Ovary (tissue), 9 donors: ENCODE data around the gene BMS1. TPM values are rescaled to one million over a fixed set of nuclear protein-coding genes. Genes with fewer than 3 reads are reported as not detected.

Source experiments
- DNase-seq, 5 donors: peaks; one replicate each; pipeline ENCODE4 v3.0.0-alpha.2; 2019 to 2020
- H3K27ac ChIP-seq, 2 donors: fragments of 200-600 bp; one replicate each; pipeline versions ENCODE4 v1.5.1 to v1.8.0; 2019 to 2022
- H3K27me3 ChIP-seq: fragments of 200-600 bp; one replicate; pipeline ENCODE4 v1.8.0; 2022
- H3K36me3 ChIP-seq: fragments of 200-600 bp; sonication (generic); one replicate; pipeline ENCODE4 v1.5.1; 2019
- H3K4me1 ChIP-seq: one replicate; pipeline ENCODE4 v1.8.1; 2013; ENCODE audit warnings: mild to moderate bottlenecking, moderate library complexity; ENCODE audit not compliant: insufficient read depth
- H3K4me3 ChIP-seq: fragments of 200-600 bp; sonication (generic); one replicate; pipeline ENCODE4 v1.5.1; 2017
- H3K9me3 ChIP-seq, 2 donors: fragments of 200-600 bp in 1 of 2; sonication (generic) in 1 of 2; one replicate each; pipeline versions ENCODE4 v1.5.1 to v1.8.1; 2013 to 2019; ENCODE audit warnings: mild to moderate bottlenecking in 1 of 2, moderate library complexity in 1 of 2
- EP300 ChIP-seq: sonication (generic); formaldehyde crosslinking; IDR thresholded peaks from one replicate; pipeline ENCODE4 v1.6.1; 2017; ENCODE audit warnings: antibody characterized with exemption
- POLR2A ChIP-seq: fragments of 450-650 bp; IDR thresholded peaks from one replicate; pipeline ENCODE4 v1.6.1; 2017; ENCODE audit warnings: antibody characterized with exemption, mild to moderate bottlenecking, moderate library complexity
- WGBS, 3 donors: extraction: QIAGEN DNeasy Blood & Tissue Kit in 1 of 3; methylation state at CpG; one replicate each; pipeline versions ENCODE4 v1.1.5 to v1.1.7; 2013 to 2017; 5-methylcytosine and 5-hydroxymethylcytosine counted together
- intact Hi-C, 4 donors: fragments of 100-400 bp; cut with DNase I; formaldehyde crosslinking; loops; one replicate each; pipeline versions ENCODE4 v1.11.0 to v1.15.1; 2022 to 2023
- polyA plus RNA-seq, 2 donors: library from polyadenylated mRNA; stranded (reverse); fragments of 200-250 nt in 1 of 2; fragments of 350-450 nt in 1 of 2; fragmentation: Illumina TruSeq in 1 of 2; extraction: RNeasy Lipid Tissue Mini Kit (QIAGEN cat#74804) in 1 of 2; gene quantifications; one replicate each; pipeline ENCODE4 v1.2.3, GENCODE V29; 2013 to 2014
- total RNA-seq, 7 donors: library from RNA; depleted of rRNA in 2 of 7; stranded (reverse); fragments of >200 nt in 2 of 7; fragmentation: NEBNext Ultra II Directional in 3 of 7; extraction: Animal tissue kit (Norgen Biotek cat#: 25700) in 3 of 7; gene quantifications; one replicate each; pipeline versions ENCODE4 v1.1.0 to v1.2.4, GENCODE V29; 2016 to 2023
- TF ChIP-seq, protein P1 (sequence below), 3 donors: fragments of 450-650 bp in 2 of 3; fragments of 200-600 bp in 1 of 3; IDR thresholded peaks; one replicate each; pipeline versions ENCODE4 v1.5.1 to v1.8.0; 2016 to 2022; ENCODE audit warnings: antibody characterized with exemption in 3 of 3, mild to moderate bottlenecking in 1 of 3
- donor health status: DM: no; HTN: no; CAD: no; lungs with moderate emphysema.
- donor health status: DM: no; HTN: no; CAD: no.
- donor health status: Bipolar disorder and iron deficiency.
- donor health status: DM: yes; HTN: yes; CAD: no.
- donor health status: DM: no; HTN: no; CAD: no.
- donor health status: DM: yes; HTN: yes; CAD: no.

Gene BMS1
- total and polyA plus RNA-seq, 9 donors = 8.4 to 16.0 (median 13.3) TPM

DNA sequence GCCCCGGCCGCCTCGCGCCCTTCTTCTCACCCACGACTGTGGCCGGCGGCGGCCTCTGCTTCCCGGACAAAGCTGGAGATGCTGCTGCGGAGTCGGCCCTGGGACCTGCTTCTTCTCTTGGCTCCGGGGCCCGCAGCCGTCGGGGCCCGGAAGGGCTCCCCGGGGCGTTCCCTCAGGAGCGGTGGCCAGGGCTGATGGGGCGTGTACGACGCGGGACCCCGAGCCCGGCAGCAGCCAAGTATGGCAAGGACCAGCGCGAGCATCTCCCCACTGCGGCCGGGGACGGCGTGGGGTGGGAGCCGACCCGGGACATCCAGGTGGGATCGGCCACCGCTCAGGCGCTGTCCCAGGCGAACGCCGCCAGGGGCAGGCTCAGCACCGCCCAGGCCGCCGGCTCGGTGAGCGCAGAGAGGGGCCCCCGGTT lies 27.6 kb upstream of the BMS1 start:
- Histone ChIP-seq H3K27ac (no peak overlapping the region), H3K36me3 (no peaks in the 10 kb centered on the region), H3K4me3 (peak overlapping the region; percentile 54), H3K9me3 (no peaks in the 10 kb centered on the region), H3K4me1 (peaks cover 8% of the 10 kb centered on the region), H3K27me3 (no peaks in the 10 kb centered on the region)
- DNase-seq = no peak
- intact Hi-C loops = loop anchor here in 1 of 4 donors (10.0 kb wide), 1 partner anchor 350 kb away; no protein-coding TSS in a partner anchor
- TF ChIP-seq, protein P1, sequence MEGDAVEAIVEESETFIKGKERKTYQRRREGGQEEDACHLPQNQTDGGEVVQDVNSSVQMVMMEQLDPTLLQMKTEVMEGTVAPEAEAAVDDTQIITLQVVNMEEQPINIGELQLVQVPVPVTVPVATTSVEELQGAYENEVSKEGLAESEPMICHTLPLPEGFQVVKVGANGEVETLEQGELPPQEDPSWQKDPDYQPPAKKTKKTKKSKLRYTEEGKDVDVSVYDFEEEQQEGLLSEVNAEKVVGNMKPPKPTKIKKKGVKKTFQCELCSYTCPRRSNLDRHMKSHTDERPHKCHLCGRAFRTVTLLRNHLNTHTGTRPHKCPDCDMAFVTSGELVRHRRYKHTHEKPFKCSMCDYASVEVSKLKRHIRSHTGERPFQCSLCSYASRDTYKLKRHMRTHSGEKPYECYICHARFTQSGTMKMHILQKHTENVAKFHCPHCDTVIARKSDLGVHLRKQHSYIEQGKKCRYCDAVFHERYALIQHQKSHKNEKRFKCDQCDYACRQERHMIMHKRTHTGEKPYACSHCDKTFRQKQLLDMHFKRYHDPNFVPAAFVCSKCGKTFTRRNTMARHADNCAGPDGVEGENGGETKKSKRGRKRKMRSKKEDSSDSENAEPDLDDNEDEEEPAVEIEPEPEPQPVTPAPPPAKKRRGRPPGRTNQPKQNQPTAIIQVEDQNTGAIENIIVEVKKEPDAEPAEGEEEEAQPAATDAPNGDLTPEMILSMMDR (IDR thresholded peaks at IDR 0.05) = no peak
- no peak for TF ChIP-seq POLR2A
- TF ChIP-seq EP300 = no peak
- WGBS, 3 donors = 2 to 3% (median 2%) methylated on average over 41 to 45 of the region's 45 CpGs

DNA sequence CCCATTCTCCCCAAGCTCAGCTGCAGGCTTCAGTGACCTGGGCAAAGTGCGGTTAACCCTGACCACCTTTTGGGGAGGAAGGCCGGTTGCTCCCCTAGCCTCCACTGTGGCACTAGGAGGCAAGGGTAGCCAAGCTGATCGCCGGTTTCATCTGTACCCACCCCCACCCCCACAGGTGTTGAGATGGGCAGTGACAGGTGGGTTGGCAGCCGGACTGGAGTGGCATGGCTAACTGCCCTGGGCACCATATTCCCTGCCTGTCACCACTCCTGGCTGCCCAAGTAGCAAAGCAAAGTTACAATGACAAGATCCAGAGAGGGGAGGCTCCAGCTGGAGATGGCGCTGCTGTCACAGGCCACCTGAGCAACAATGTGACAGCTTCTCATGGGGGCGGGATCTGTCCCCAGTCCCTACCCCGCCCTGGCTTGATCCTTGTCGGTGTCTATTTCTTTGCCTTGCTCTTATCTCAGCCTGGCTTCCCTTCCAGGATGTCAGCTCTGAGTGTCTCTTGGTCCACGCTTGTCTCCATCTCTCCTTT lies 27.0 kb upstream of the BMS1 start:
- WGBS, 3 donors = 61 to 76% (median 71%) methylated on average over 9 to 10 of the region's 10 CpGs

DNA sequence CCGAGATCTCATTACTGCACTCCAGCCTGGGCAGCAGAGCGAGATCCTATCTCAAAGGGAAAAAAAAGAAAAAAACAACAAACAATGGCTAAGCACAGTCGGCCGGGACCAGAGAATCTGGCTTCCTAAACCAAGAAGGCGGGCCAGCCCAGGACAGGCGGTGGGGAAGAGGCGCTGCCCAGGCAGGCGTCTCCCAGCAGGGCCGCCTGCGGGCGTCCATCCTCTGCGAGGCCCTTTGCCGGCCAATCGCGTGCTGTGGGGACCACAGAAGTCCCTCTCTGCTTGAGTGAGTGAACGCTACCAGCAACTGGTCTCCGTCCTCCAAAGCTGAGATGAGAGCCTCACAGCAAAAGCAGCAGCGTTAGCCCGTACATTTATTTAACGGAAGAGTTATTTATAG lies 14.7 kb upstream of the BMS1 start:
- Histone ChIP-seq H3K27me3 (no peaks in the 10 kb centered on the region), H3K4me3 (no peak overlapping the region), H3K27ac (no peak overlapping the region), H3K4me1 (no peaks in the 10 kb centered on the region), H3K36me3 (no peaks in the 10 kb centered on the region), H3K9me3 (no peaks in the 10 kb centered on the region)
- DNase-seq = no peak
- 85 to 89% (median 86%) methylated on average over 20 of the region's 20 CpGs for WGBS, 3 donors
- intact Hi-C loops = no loop called here
- no peak for TF ChIP-seq EP300

More for the DNA sequence above, 27.0 kb upstream of the BMS1 start:
- Histone ChIP-seq H3K4me1 (peaks cover 8% of the 10 kb centered on the region), H3K9me3 (no peaks in the 10 kb centered on the region), H3K4me3 (peak overlapping the region; percentile 54), H3K27ac (no peak overlapping the region), H3K27me3 (no peaks in the 10 kb centered on the region), H3K36me3 (no peaks in the 10 kb centered on the region)
- intact Hi-C loops = loop anchor here in 1 of 4 donors (10.0 kb wide), 1 partner anchor 349 kb away; no protein-coding TSS in a partner anchor
- no peak for DNase-seq
- TF ChIP-seq POLR2A (no peak), EP300 (no peak)
- TF ChIP-seq, protein P1 (IDR thresholded peaks at IDR 0.05) = no peak

DNA sequence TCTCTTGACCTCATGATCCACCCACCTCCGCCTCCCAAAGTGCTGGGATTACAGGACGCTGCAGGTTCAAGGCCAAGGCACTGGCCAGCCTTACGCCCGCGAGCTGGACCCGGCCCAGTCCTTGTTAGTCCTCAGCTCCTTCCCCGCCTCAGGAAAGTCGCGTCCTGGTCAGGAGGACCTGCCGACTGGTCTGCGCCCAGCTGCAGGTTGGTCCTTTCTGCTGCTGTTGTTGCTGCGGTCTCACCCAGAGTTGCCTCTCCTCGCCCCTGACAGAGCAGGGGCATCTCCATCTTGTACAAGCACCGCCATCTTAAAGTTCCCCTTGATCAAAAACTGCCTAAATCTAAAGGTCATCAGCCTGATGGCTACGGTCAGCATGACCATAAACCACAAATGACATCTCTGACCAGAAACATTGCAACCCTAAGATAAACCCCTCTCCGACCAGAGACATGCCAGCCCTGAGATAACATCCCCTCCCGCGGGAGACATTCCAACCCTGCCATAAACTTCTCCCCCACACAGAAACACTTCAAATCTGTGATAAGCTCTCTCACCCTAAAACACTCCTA lies 13.9 kb upstream of the BMS1 start:
- intact Hi-C loops = no loop called here
- Histone ChIP-seq H3K36me3 (no peaks in the 10 kb centered on the region), H3K27me3 (no peaks in the 10 kb centered on the region), H3K4me3 (no peak overlapping the region), H3K27ac (no peak overlapping the region), H3K9me3 (no peaks in the 10 kb centered on the region), H3K4me1 (no peaks in the 10 kb centered on the region)
- no peak for TF ChIP-seq EP300
- TF ChIP-seq, protein P1 (IDR thresholded peaks at IDR 0.05) = no peak
- no peak for TF ChIP-seq POLR2A
- DNase-seq = no peak
- 78 to 79% (median 79%) methylated on average over 18 of the region's 18 CpGs for WGBS, 3 donors

DNA sequence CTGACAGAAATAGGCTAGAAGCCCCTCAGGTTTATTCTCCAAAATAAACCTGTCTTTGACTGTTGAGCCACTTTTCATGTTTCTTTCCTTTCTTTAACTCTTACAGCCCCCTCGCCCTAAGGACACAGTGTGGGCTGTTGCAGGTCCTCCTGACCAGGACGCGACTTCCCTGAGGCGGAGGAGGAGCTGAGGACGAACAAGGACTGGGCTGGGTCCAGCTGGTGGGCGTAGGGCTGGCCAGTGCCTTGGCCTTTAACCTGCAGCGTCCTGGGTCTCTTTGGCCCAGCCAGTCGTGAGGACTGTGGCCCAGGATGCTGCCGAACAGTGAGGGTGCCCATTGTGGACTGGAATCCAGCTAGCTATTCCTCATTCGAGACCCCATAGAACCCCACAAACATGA lies 13.4 kb upstream of the BMS1 start:
- TF ChIP-seq EP300 (no peak), POLR2A (no peak)
- TF ChIP-seq, protein P1 (IDR thresholded peaks at IDR 0.05) = no peak
- Histone ChIP-seq H3K9me3 (no peaks in the 10 kb centered on the region), H3K4me1 (no peaks in the 10 kb centered on the region), H3K4me3 (no peak overlapping the region), H3K27ac (no peak overlapping the region), H3K36me3 (no peaks in the 10 kb centered on the region), H3K27me3 (no peaks in the 10 kb centered on the region)
- WGBS, 3 donors = 79 to 88% (median 82%) methylated on average over 10 of the region's 10 CpGs
- intact Hi-C loops = no loop called here
- DNase-seq = no peak
